K562 (cell line): ENCODE measurements around the gene POGZ. TPM values are rescaled to one million over a fixed set of nuclear protein-coding genes. Genes with fewer than 3 reads are reported as not detected.

Experiments used
- ATF7 ChIP-seq: fragments of 450-650 bp; IDR thresholded peaks from 2 replicates; pipeline ENCODE4 v1.7.1; 2014; ENCODE audit warnings: mild to moderate bottlenecking, moderate library complexity
- CHD2 ChIP-seq: IDR thresholded peaks from 2 replicates; pipeline ENCODE4 v1.6.1; 2011; ENCODE audit warnings: low read depth, low read length
- CREM ChIP-seq: IDR thresholded peaks from 2 replicates; pipeline ENCODE4 v1.6.1; 2014; ENCODE audit warnings: antibody characterized with exemption, low read depth
- E2F6 ChIP-seq, 2 experiments: IDR thresholded peaks; 2 replicates each; pipeline ENCODE4 v1.6.1; 2011; ENCODE audit warnings: borderline replicate concordance in 1 of 2, control low read depth in 1 of 2, low read depth in 1 of 2, low read length in 1 of 2, mild to moderate bottlenecking in 1 of 2, mixed read lengths in 1 of 2, moderate library complexity in 1 of 2; ENCODE audit not compliant: insufficient read depth in 1 of 2, insufficient read length in 1 of 2, poor library complexity in 1 of 2, severe bottlenecking in 1 of 2; ENCODE audit errors: extremely low read depth in 1 of 2
- HDAC3 ChIP-seq: fragments of 450-650 bp; IDR thresholded peaks from 2 replicates; pipeline ENCODE4 v1.6.1; 2018; ENCODE audit warnings: borderline replicate concordance, mild to moderate bottlenecking, moderate library complexity; ENCODE audit not compliant: partially characterized antibody
- KDM1A ChIP-seq, 2 experiments: fragments of 450-650 bp; IDR thresholded peaks; 2 replicates each; pipeline ENCODE4 v1.6.1; 2016; ENCODE audit warnings: mild to moderate bottlenecking in 2 of 2
- NCOR1 ChIP-seq: fragments of 450-650 bp; IDR thresholded peaks from 2 replicates; pipeline ENCODE4 v1.6.1; 2016; ENCODE audit warnings: mild to moderate bottlenecking, moderate library complexity
- NFIC ChIP-seq: fragments of 450-650 bp; IDR thresholded peaks from 2 replicates; pipeline ENCODE4 v1.6.1; 2017; ENCODE audit warnings: mild to moderate bottlenecking, inconsistent platforms
- PRDM10 ChIP-seq: fragments of 450-650 bp; IDR thresholded peaks from 2 replicates; pipeline ENCODE4 v1.6.1; 2018; ENCODE audit not compliant: partially characterized antibody
- PURB ChIP-seq: sonication (generic); formaldehyde crosslinking; IDR thresholded peaks from 2 replicates; pipeline ENCODE4 v1.9.0; 2021; ENCODE audit warnings: low read depth, mild to moderate bottlenecking, missing genetic modification reagents
- SMAD1 ChIP-seq: fragments of 150-350 bp; IDR thresholded peaks from 2 replicates; pipeline ENCODE4 v1.6.1; 2014; ENCODE audit warnings: low read length, low read depth; ENCODE audit not compliant: partially characterized antibody
- TAF9B ChIP-seq: fragments of 450-650 bp; IDR thresholded peaks from 2 replicates; pipeline ENCODE4 v1.6.1; 2018; ENCODE audit warnings: mild to moderate bottlenecking; ENCODE audit not compliant: partially characterized antibody
- polyA plus RNA-seq, 8 experiments: library from polyadenylated mRNA; depleted of rRNA in 4 of 8; stranded (reverse) in 5 of 8; unstranded in 3 of 8; fragments of >200 nt; fragmentation: Nextera tagmentation in 2 of 8; fragmentation: Illumina TruSeq in 1 of 8; extraction: Ambion mirVana in 2 of 8; extraction: Trizol in 1 of 8; gene quantifications; 2 replicates each; pipeline versions ENCODE4 v1.2.1 to v1.2.3, GENCODE V29; 2011 to 2014; ENCODE audit warnings: inconsistent platforms in 1 of 8, missing spikeins in 1 of 8
- total RNA-seq, 7 experiments: library from RNA; depleted of rRNA in 6 of 7; stranded (reverse); fragments of >200 nt in 6 of 7; fragmentation: Illumina TruSeq in 2 of 7; extraction: Trizol in 2 of 7; gene quantifications; 2 replicates each; pipeline versions ENCODE4 v1.2.1 to v1.2.3, GENCODE V29; 2011 to 2021; ENCODE audit warnings: low replicate concordance in 1 of 7
- TF ChIP-seq, protein P1 (sequence below): fragments of 250-450 bp; sonication (Bioruptor Pico); IDR thresholded peaks from 2 replicates; pipeline ENCODE4 v1.8.0; 2021; ENCODE audit warnings: moderate library complexity, mild to moderate bottlenecking, inconsistent platforms

The POGZ gene
- total and polyA plus RNA-seq, 9 of the 15 experiments (the other 6 are each of a cell fraction or from before 2014, with no cell fraction given) = 9.4 to 40.6 (median 21.6) TPM

- TF ChIP-seq, protein P1, sequence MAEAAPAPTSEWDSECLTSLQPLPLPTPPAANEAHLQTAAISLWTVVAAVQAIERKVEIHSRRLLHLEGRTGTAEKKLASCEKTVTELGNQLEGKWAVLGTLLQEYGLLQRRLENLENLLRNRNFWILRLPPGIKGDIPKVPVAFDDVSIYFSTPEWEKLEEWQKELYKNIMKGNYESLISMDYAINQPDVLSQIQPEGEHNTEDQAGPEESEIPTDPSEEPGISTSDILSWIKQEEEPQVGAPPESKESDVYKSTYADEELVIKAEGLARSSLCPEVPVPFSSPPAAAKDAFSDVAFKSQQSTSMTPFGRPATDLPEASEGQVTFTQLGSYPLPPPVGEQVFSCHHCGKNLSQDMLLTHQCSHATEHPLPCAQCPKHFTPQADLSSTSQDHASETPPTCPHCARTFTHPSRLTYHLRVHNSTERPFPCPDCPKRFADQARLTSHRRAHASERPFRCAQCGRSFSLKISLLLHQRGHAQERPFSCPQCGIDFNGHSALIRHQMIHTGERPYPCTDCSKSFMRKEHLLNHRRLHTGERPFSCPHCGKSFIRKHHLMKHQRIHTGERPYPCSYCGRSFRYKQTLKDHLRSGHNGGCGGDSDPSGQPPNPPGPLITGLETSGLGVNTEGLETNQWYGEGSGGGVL = no peak
- TF ChIP-seq PRDM10 (peak; percentile 23), CREM (peak; percentile 78), TAF9B (peak; percentile 15), HDAC3 (peak; percentile 45), NFIC (peak; percentile 45; the same call in 1 of the 2 replicates), CHD2 (peak; percentile 40; the same call in 1 of the 2 replicates), ATF7 (peak; percentile 43; the same call in 1 of the 2 replicates), E2F6 (IDR thresholded peaks at IDR 0.05; ENCODE audit: borderline replicate concordance in 1 of 2, extremely low read depth in 1 of 2, insufficient read depth in 1 of 2, insufficient read length in 1 of 2, low read depth in 1 of 2, low read length in 1 of 2, poor library complexity in 1 of 2, severe bottlenecking in 1 of 2) (peak in 1 of 2 experiments; percentile 62), NCOR1 (0 out of 2 replicates have a peak, but pooled peaks have one; percentile 11), KDM1A (IDR thresholded peaks at IDR 0.05) (peak in 1 of 2 experiments; percentile 9; a peak in 1 of 4 replicates), SMAD1 (no peak), PURB (CRISPR knock-in tag) (no peak)
Observed at GRCh38 chr1:151472856-151473731, 13.8 kb upstream of the POGZ start (continued).
